Progenitor cell of endocrine pancreas (in vitro differentiated cells): ENCODE measurements around the gene STK16. TPM values are rescaled to one million over a fixed set of nuclear protein-coding genes. Genes with fewer than 3 reads are reported as not detected.

ENCODE experiments used
- DNase-seq: peaks from one replicate; pipeline ENCODE4 v3.0.0; 2021; ENCODE audit warnings: low spot score; ENCODE audit not compliant: unreplicated experiment
- H3K27ac Mint-ChIP-seq: 2 replicates; pipeline ENCODE4 v1.8.0; 2021; ENCODE audit warnings: mild to moderate bottlenecking, moderate library complexity, mixed read lengths
- H3K27me3 Mint-ChIP-seq: 2 replicates; pipeline ENCODE4 v1.8.0; 2021; ENCODE audit warnings: mixed read lengths
- H3K36me3 Mint-ChIP-seq: 2 replicates; pipeline ENCODE4 v1.8.0; 2022; ENCODE audit warnings: mixed read lengths; ENCODE audit not compliant: insufficient read depth
- H3K4me1 Mint-ChIP-seq: 2 replicates; pipeline ENCODE4 v1.8.0; 2021; ENCODE audit warnings: low read depth, mixed read lengths
- H3K4me3 Mint-ChIP-seq: 2 replicates; pipeline ENCODE4 v1.8.0; 2021; ENCODE audit warnings: low read depth, mild to moderate bottlenecking, moderate library complexity, mixed read lengths
- H3K9me3 Mint-ChIP-seq: 2 replicates; pipeline ENCODE4 v1.8.0; 2021; ENCODE audit warnings: low read depth, mixed read lengths
- total RNA-seq: library from RNA; stranded (reverse); gene quantifications from 2 replicates; pipeline ENCODE4 v1.2.1, GENCODE V29; 2021
- TF ChIP-seq, protein P1 (sequence below): fragments of 200-600 bp; sonication (generic); IDR thresholded peaks from one replicate; pipeline ENCODE4 v1.5.0; 2021; ENCODE audit warnings: antibody characterized with exemption, mild to moderate bottlenecking; ENCODE audit not compliant: unreplicated experiment

The STK16 gene
- total RNA-seq, 1 donor from 2014 or later = 23.2 TPM

DNA sequence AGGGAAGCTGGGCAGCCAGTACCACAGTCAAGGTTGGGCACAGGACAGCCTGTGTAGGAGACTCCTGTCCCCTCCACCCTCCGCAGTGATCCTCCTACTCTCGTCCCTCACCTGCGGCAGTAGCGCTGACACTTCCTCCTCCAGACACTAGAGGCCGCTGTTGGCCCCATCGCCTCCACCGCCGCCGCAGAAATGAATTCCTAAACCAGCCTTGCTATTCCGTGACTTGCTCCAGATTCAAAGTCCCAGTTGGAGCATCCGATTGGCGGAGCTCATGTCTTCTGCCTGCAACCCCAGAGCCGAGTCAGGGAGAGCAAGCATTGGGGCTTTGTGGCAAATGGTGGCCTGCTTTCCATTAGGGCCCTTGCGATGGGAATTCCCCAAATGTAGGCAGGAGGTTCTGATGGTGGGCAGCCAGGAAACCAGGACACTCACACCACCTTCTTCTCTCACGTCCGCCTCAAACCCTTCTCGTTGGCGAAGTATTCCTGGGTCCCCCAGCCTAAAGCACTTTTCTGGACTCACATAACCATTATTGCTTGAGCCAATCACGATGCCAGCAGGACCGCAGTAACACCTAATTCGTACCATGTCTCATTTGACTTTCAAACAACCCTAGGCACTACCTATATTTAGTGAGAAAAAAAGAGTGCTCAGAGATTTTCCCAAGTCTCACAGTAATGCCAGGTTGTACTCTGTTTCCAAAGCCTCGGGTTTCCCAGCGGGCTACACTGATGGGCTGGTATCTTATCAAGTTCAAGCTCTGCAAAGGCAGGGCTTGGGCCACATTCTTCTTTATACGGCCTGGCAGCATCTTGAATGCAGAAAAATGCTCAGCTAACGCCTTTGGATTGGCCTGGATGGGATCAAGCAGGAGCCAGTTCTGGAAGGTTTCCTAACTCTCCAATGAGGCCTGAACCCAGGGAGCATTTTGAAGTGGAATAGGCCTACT, 32.7 kb downstream of the STK16 start:
- Mint-ChIP-seq H3K36me3 (peaks cover 2% of the 10 kb centered on the region), H3K4me3 (peak overlapping the region; percentile 84), H3K4me1 (peaks cover 22% of the 10 kb centered on the region), H3K27me3 (peaks cover 4% of the 10 kb centered on the region), H3K9me3 (no peaks in the 10 kb centered on the region), H3K27ac (peak overlapping the region; percentile 98)
- TF ChIP-seq, protein P1, sequence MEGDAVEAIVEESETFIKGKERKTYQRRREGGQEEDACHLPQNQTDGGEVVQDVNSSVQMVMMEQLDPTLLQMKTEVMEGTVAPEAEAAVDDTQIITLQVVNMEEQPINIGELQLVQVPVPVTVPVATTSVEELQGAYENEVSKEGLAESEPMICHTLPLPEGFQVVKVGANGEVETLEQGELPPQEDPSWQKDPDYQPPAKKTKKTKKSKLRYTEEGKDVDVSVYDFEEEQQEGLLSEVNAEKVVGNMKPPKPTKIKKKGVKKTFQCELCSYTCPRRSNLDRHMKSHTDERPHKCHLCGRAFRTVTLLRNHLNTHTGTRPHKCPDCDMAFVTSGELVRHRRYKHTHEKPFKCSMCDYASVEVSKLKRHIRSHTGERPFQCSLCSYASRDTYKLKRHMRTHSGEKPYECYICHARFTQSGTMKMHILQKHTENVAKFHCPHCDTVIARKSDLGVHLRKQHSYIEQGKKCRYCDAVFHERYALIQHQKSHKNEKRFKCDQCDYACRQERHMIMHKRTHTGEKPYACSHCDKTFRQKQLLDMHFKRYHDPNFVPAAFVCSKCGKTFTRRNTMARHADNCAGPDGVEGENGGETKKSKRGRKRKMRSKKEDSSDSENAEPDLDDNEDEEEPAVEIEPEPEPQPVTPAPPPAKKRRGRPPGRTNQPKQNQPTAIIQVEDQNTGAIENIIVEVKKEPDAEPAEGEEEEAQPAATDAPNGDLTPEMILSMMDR = peak; percentile 99
- DNase-seq = peak; percentile 73

DNA sequence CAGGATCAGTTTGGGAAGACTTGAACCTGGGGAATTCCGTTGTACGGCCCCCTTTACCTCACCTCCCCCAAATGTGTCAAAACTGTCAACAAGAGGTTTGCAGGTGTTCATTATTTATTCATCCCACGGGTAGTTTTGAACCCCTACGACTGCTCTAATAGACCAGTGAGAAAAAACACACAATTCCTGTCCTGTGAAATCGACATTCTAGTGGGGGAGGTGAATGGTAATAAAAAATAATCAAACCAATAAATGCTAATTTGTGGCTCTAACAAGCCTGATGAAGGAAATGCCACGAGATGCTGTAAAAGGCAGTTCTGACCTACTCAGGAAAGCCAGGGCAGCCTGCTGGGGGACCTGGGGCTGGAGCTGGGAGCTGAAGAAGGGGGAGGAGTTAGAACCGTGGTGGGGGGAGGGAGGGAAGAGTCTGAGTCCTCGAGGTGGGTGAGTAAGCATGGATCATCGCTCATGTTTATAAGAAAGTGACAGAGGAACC, 33.4 kb downstream of the STK16 start:
- H3K4me3 Mint-ChIP-seq = peak overlapping the region; percentile 84
- peaks cover 22% of the 10 kb centered on the region for H3K4me1 Mint-ChIP-seq
- peak overlapping the region; percentile 98 for H3K27ac Mint-ChIP-seq
- DNase-seq = no peak
- peaks cover 4% of the 10 kb centered on the region for H3K36me3 Mint-ChIP-seq
- TF ChIP-seq, protein P1 = no peak
- peaks cover 4% of the 10 kb centered on the region for H3K27me3 Mint-ChIP-seq
- no peaks in the 10 kb centered on the region for H3K9me3 Mint-ChIP-seq

DNA sequence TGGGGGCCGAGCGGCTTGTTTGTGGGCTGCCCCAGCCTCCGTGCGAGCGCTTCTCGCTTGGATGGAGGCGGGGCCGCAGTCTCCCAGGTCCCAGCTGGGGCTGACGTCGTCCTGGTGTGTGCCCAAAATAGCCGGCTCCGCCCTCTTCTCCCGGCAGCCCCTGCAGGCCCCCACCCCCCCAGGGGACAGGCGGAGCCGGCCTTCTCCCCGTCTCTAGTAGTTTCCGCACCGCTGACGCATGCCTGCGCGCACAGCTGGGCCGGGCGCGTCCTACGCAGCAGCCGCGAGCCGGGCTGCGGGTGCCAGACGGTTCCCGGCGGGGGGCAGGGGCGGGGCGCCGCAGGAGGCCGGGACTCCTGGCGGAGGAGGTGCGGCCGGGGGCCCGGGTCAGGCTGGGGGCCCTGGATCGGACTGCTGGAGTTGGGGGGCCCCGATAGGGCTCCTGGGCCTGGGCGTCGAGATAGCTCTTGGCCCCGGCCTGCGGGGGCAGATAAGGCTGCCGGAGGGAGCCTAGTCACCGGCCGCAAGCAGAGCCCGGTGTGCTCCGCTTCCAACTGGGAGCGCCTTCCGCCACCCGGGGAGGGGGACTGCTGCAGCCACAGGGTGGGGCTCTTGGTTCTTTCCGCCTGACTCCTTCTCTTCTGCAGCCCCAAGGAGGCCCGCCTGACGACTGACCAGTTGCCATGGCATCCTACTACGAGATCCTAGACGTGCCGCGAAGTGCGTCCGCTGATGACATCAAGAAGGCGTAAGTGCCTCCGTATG, 34.1 kb downstream of the STK16 start, which contains the start of gene DNAJB2:
Gene DNAJB2, plus strand, starts transcription at position 216 of the 765 bp plus-strand sequence. Its CDS starts 468 bp downstream, at position 684.
- Mint-ChIP-seq H3K27me3 (peaks cover 4% of the 10 kb centered on the region), H3K4me3 (peak within 1 kb of the TSS; percentile 84), H3K27ac (peak within 1 kb of the TSS; percentile 98), H3K4me1 (peaks cover 22% of the 10 kb centered on the region), H3K9me3 (no peaks in the 10 kb centered on the region), H3K36me3 (peaks cover 4% of the 10 kb centered on the region)
- DNase-seq = peak; percentile 91
- TF ChIP-seq, protein P1 = peak; percentile 22

DNA sequence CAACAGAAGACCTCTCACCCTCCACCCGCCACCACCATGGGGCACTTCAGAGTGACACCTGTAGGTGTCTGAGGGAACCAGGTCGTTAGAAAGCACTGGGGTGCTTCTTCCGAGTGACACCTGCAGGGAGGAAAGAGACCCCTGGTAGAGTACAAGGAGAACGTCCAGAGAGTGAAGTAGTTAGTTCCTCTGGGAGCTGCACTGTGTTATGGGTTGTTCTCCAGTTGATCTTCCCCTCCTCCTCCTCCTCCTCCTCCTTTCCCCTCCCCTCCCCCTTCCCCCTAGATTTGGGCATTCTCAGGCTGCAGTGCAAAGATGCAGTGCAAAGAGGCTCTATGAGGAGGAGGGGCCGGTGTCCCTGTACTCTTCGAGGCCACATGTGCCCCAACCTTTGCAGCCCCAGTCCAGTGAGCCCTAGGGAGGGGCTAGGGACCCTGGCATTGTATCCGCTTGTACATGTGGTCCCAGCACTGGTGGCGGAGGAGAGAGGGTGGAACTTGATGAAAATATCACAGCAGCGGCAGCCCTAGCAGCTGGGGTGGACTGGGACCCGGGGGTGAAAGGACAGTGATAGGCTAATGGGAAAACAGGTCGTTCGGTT, 34.7 kb downstream of the STK16 start:
- peaks cover 4% of the 10 kb centered on the region for H3K36me3 Mint-ChIP-seq
- peak overlapping the region; percentile 84 for H3K4me3 Mint-ChIP-seq
- TF ChIP-seq, protein P1 = peak; percentile 16
- no peaks in the 10 kb centered on the region for H3K9me3 Mint-ChIP-seq
- no peaks in the 10 kb centered on the region for H3K27me3 Mint-ChIP-seq
- peaks cover 18% of the 10 kb centered on the region for H3K4me1 Mint-ChIP-seq
- H3K27ac Mint-ChIP-seq = peak overlapping the region; percentile 98
- no peak for DNase-seq
